DOHH2 (cell line): ENCODE results near the gene BEND5.

Experiments
- H3F3A ChIP-seq: fragments of 200-600 bp; sonication (generic), shearing (Covaris generic); 2 replicates; pipeline ENCODE4 v1.6.0; 2016; ENCODE audit warnings: antibody characterized with exemption, mild to moderate bottlenecking; ENCODE audit not compliant: control insufficient read depth, insufficient read depth
- H3K27ac ChIP-seq: fragments of 200-600 bp; sonication (generic); 2 replicates; pipeline ENCODE4 v1.5.1; 2014; ENCODE audit warnings: low read depth, mild to moderate bottlenecking, low read length, moderate library complexity
- H3K27me3 ChIP-seq: fragments of 200-600 bp; sonication (generic); 2 replicates; pipeline ENCODE4 v1.6.1; 2014; ENCODE audit warnings: mild to moderate bottlenecking, low read length, mixed read lengths; ENCODE audit not compliant: control insufficient read depth
- H3K36me3 ChIP-seq: fragments of 200-600 bp; sonication (generic); 2 replicates; pipeline ENCODE4 v1.6.1; 2014; ENCODE audit warnings: mild to moderate bottlenecking, low read length, moderate library complexity, mixed read lengths; ENCODE audit not compliant: control insufficient read depth
- H3K4me1 ChIP-seq: fragments of 200-600 bp; sonication (generic); 2 replicates; pipeline ENCODE4 v1.6.1; 2014; ENCODE audit warnings: mild to moderate bottlenecking, low read length, mixed read lengths; ENCODE audit not compliant: control insufficient read depth
- H3K4me2 ChIP-seq: fragments of 200-600 bp; sonication (generic); 2 replicates; pipeline ENCODE4 v1.6.0; 2014; ENCODE audit warnings: mild to moderate bottlenecking, low read length, moderate library complexity
- H3K4me3 ChIP-seq: fragments of 200-600 bp; sonication (generic); 2 replicates; pipeline ENCODE4 v1.5.1; 2014; ENCODE audit warnings: mild to moderate bottlenecking, low read length, mixed read lengths
- H3K79me2 ChIP-seq: fragments of 200-600 bp; sonication (generic); 2 replicates; pipeline ENCODE4 v1.6.1; 2014; ENCODE audit warnings: mild to moderate bottlenecking, low read length, mixed read lengths; ENCODE audit not compliant: control insufficient read depth
- H3K9me2 ChIP-seq: fragments of 200-600 bp; sonication (generic); replicated peaks from 2 replicates; pipeline ENCODE4 v1.6.1; 2014; ENCODE audit warnings: mild to moderate bottlenecking, low read length, mixed read lengths; ENCODE audit not compliant: control insufficient read depth
- H3K9me3 ChIP-seq: fragments of 200-600 bp; sonication (generic); 2 replicates; pipeline ENCODE4 v1.6.1; 2014; ENCODE audit warnings: antibody characterized with exemption, low read length, mixed read lengths; ENCODE audit not compliant: control insufficient read depth, insufficient read depth
- H4K20me1 ChIP-seq: fragments of 200-600 bp; sonication (generic); 2 replicates; pipeline ENCODE4 v1.6.0; 2014; ENCODE audit warnings: low read depth, mild to moderate bottlenecking, antibody characterized with exemption, low read length, moderate library complexity; ENCODE audit not compliant: control insufficient read depth, insufficient read depth
- CTCF ChIP-seq: fragments of 200-600 bp; sonication (generic); IDR thresholded peaks from one replicate; pipeline ENCODE4 v1.5.1; 2014; ENCODE audit warnings: antibody characterized with exemption, mild to moderate bottlenecking, low read depth, low read length; ENCODE audit not compliant: poor library complexity, severe bottlenecking
- EZH2phosphoT487 ChIP-seq: fragments of 200-600 bp; sonication (generic); IDR thresholded peaks from 2 replicates; pipeline ENCODE4 v1.6.1; 2017; ENCODE audit warnings: borderline replicate concordance, mild to moderate bottlenecking, antibody characterized with exemption, low read length, moderate library complexity, mixed read lengths

The BEND5 gene

GRCh38 chr1:48693674-48694320 is 82.9 kb downstream of the BEND5 start:
- no peaks in the 10 kb centered on the region for H3K79me2 ChIP-seq
- no peak for TF ChIP-seq CTCF
- no peak for TF ChIP-seq EZH2phosphoT487
- H4K20me1 ChIP-seq, result no peaks in the 10 kb centered on the region
- no peaks in the 10 kb centered on the region for H3F3A ChIP-seq
- no peaks in the 10 kb centered on the region for H3K4me1 ChIP-seq
- H3K27ac ChIP-seq, result no peak overlapping the region
- no peaks in the 10 kb centered on the region for H3K9me2 ChIP-seq
- no peaks in the 10 kb centered on the region for H3K36me3 ChIP-seq
- H3K27me3 ChIP-seq, result no peaks in the 10 kb centered on the region; the same call in 1 of the 2 replicates
- H3K4me2 ChIP-seq, result no peak overlapping the region
- H3K9me3 ChIP-seq, result no peaks in the 10 kb centered on the region
- no peak overlapping the region for H3K4me3 ChIP-seq

GRCh38 chr1:48693180-48693579 is 83.5 kb downstream of the BEND5 start:
- H3F3A ChIP-seq, result no peaks in the 10 kb centered on the region
- no peaks in the 10 kb centered on the region for H3K36me3 ChIP-seq
- H3K4me2 ChIP-seq, result no peak overlapping the region
- H3K79me2 ChIP-seq, result no peaks in the 10 kb centered on the region
- no peak overlapping the region for H3K27ac ChIP-seq
- H3K9me2 ChIP-seq, result no peaks in the 10 kb centered on the region
- no peaks in the 10 kb centered on the region; the same call in 1 of the 2 replicates for H3K27me3 ChIP-seq
- TF ChIP-seq CTCF (no peak), EZH2phosphoT487 (no peak)
- H3K4me3 ChIP-seq, result no peak overlapping the region
- no peaks in the 10 kb centered on the region for H3K4me1 ChIP-seq
- no peaks in the 10 kb centered on the region for H3K9me3 ChIP-seq
- H4K20me1 ChIP-seq, result no peaks in the 10 kb centered on the region

- Histone ChIP-seq H3K79me2 (no peaks in the 10 kb centered on the region), H3K9me2 (no peaks in the 10 kb centered on the region), H3K4me1 (no peaks in the 10 kb centered on the region)
These were observed 84.5 kb downstream of the BEND5 start for GRCh38 chr1:48692235-48692634.

More at GRCh38 chr1:48692235-48692634, 84.5 kb downstream of the BEND5 start:
- TF ChIP-seq EZH2phosphoT487, result no peak
- no peak for TF ChIP-seq CTCF
- H3K4me3 ChIP-seq, result no peak overlapping the region
- H4K20me1 ChIP-seq, result no peaks in the 10 kb centered on the region
- no peak overlapping the region for H3K4me2 ChIP-seq
- no peak overlapping the region for H3K27ac ChIP-seq
- H3K27me3 ChIP-seq, result no peaks in the 10 kb centered on the region; the same call in 1 of the 2 replicates
- H3K36me3 ChIP-seq, result no peaks in the 10 kb centered on the region
- no peaks in the 10 kb centered on the region for H3K9me3 ChIP-seq
- H3F3A ChIP-seq, result no peaks in the 10 kb centered on the region
